ENCODE results near the gene TLR8.

- TF ChIP-seq CTCF (IDR thresholded peaks at IDR 0.05) (no peak), POLR2A (IDR thresholded peaks at IDR 0.05) (no peak)
Measured at GRCh38 chrX:12891915-12892506, 14.4 kb upstream of the TLR8 start.
